Mesothelial cell of epicardium (in vitro differentiated cells): ENCODE data around the gene SLC35F1. TPM values are rescaled to one million over a fixed set of nuclear protein-coding genes. Genes with fewer than 3 reads are reported as not detected.

ENCODE experiments used
- DNase-seq, 2 experiments: peaks; one replicate each; pipeline ENCODE4 v3.0.0; 2021; ENCODE audit warnings: low spot score in 2 of 2; ENCODE audit not compliant: unreplicated experiment in 2 of 2
- H3K27ac Mint-ChIP-seq: 2 replicates; pipeline ENCODE4 v1.8.0; 2021; ENCODE audit warnings: mixed read lengths
- H3K27me3 Mint-ChIP-seq: 2 replicates; pipeline ENCODE4 v1.8.0; 2021; ENCODE audit warnings: low read depth, mixed read lengths
- H3K36me3 Mint-ChIP-seq: 2 replicates; pipeline ENCODE4 v1.8.0; 2021; ENCODE audit warnings: mixed read lengths
- H3K4me1 Mint-ChIP-seq: 2 replicates; pipeline ENCODE4 v1.8.0; 2021; ENCODE audit warnings: mixed read lengths
- H3K4me3 Mint-ChIP-seq: 2 replicates; pipeline ENCODE4 v1.8.0; 2021; ENCODE audit warnings: mild to moderate bottlenecking, moderate library complexity, mixed read lengths
- H3K9me3 Mint-ChIP-seq: 2 replicates; pipeline ENCODE4 v1.8.0; 2021; ENCODE audit warnings: mixed read lengths
- CTCF ChIP-seq: fragments of 200-600 bp; sonication (generic); IDR thresholded peaks from one replicate; pipeline ENCODE4 v1.5.0; 2021; ENCODE audit warnings: antibody characterized with exemption; ENCODE audit not compliant: unreplicated experiment
- total RNA-seq: library from RNA; stranded (reverse); gene quantifications from 3 replicates; pipeline ENCODE4 v1.2.1, GENCODE V29; 2021

The SLC35F1 gene
- total RNA-seq, 1 donor from 2014 or later = 0.78 TPM

- Mint-ChIP-seq H3K4me3 (no peak overlapping the region), H3K27me3 (peaks cover 3% of the 10 kb centered on the region), H3K27ac (no peak overlapping the region), H3K36me3 (peaks cover 8% of the 10 kb centered on the region), H3K4me1 (no peaks in the 10 kb centered on the region), H3K9me3 (peaks cover 8% of the 10 kb centered on the region)
- no peak for TF ChIP-seq CTCF
- no peak for DNase-seq
Measured at GRCh38 chr6:118179048-118179447, 272.0 kb downstream of the SLC35F1 start.

GRCh38 chr6:118186672-118187567 lies 279.9 kb downstream of the SLC35F1 start:
- H3K36me3 Mint-ChIP-seq = no peaks in the 10 kb centered on the region
- H3K4me1 Mint-ChIP-seq = peaks cover 31% of the 10 kb centered on the region
- no peak for DNase-seq
- H3K27ac Mint-ChIP-seq = peak overlapping the region; percentile 62
- no peak for TF ChIP-seq CTCF
- no peak overlapping the region for H3K4me3 Mint-ChIP-seq
- peaks cover 9% of the 10 kb centered on the region for H3K9me3 Mint-ChIP-seq
- H3K27me3 Mint-ChIP-seq = no peaks in the 10 kb centered on the region

- no peak for TF ChIP-seq CTCF
- peak overlapping the region; percentile 62 for H3K27ac Mint-ChIP-seq
- no peak overlapping the region for H3K4me3 Mint-ChIP-seq
- DNase-seq = no peak
- H3K9me3 Mint-ChIP-seq = peaks cover 9% of the 10 kb centered on the region
- H3K27me3 Mint-ChIP-seq = no peaks in the 10 kb centered on the region
- peaks cover 31% of the 10 kb centered on the region for H3K4me1 Mint-ChIP-seq
- H3K36me3 Mint-ChIP-seq = no peaks in the 10 kb centered on the region
Measured at GRCh38 chr6:118187568-118188164, 280.6 kb downstream of the SLC35F1 start.

- no peaks in the 10 kb centered on the region for H3K36me3 Mint-ChIP-seq
Measured at GRCh38 chr6:118188561-118188960, 281.5 kb downstream of the SLC35F1 start.

GRCh38 chr6:118197539-118197938 lies 290.5 kb downstream of the SLC35F1 start:
- Mint-ChIP-seq H3K27ac (no peak overlapping the region), H3K27me3 (no peaks in the 10 kb centered on the region), H3K4me1 (peaks cover 13% of the 10 kb centered on the region), H3K4me3 (no peak overlapping the region), H3K9me3 (no peaks in the 10 kb centered on the region), H3K36me3 (no peaks in the 10 kb centered on the region)
- no peak for DNase-seq
- TF ChIP-seq CTCF = no peak

More at GRCh38 chr6:118188561-118188960, 281.5 kb downstream of the SLC35F1 start:
- peaks cover 33% of the 10 kb centered on the region for H3K4me1 Mint-ChIP-seq
- H3K4me3 Mint-ChIP-seq = no peak overlapping the region
- DNase-seq = no peak
- no peak overlapping the region for H3K27ac Mint-ChIP-seq
- peaks cover 9% of the 10 kb centered on the region for H3K9me3 Mint-ChIP-seq
- TF ChIP-seq CTCF = no peak
- H3K27me3 Mint-ChIP-seq = no peaks in the 10 kb centered on the region
